Mucosa of rectum (tissue), 2 donors: ENCODE results near the gene VBP1.

Experiments used
- H3K27ac ChIP-seq, 2 donors: one replicate each; pipeline ENCODE4 v1.7.0; 2013; ENCODE audit warnings: inconsistent platforms in 2 of 2, low read depth in 2 of 2, low read length in 2 of 2
- H3K27me3 ChIP-seq, 2 donors: one replicate each; pipeline ENCODE4 v1.7.0; 2013; ENCODE audit warnings: low read length in 2 of 2; ENCODE audit not compliant: control insufficient read depth in 2 of 2, insufficient read depth in 2 of 2
- H3K36me3 ChIP-seq, 2 donors: one replicate each; pipeline ENCODE4 v1.7.0; 2013; ENCODE audit warnings: low read length in 2 of 2; ENCODE audit not compliant: control insufficient read depth in 2 of 2, insufficient read depth in 2 of 2
- H3K4me1 ChIP-seq, 2 donors: one replicate each; pipeline ENCODE4 v1.7.0; 2013; ENCODE audit warnings: low read length in 2 of 2, mild to moderate bottlenecking in 1 of 2; ENCODE audit not compliant: control insufficient read depth in 2 of 2, insufficient read depth in 2 of 2
- H3K4me3 ChIP-seq, 2 donors: one replicate each; pipeline ENCODE4 v1.7.0; 2013; ENCODE audit warnings: low read length in 2 of 2
- H3K9ac ChIP-seq, 2 donors: one replicate each; pipeline ENCODE4 v1.7.0; 2013; ENCODE audit warnings: low read length in 2 of 2, low read depth in 1 of 2, mild to moderate bottlenecking in 1 of 2
- H3K9me3 ChIP-seq, 2 donors: one replicate each; pipeline ENCODE4 v1.7.0; 2013; ENCODE audit warnings: low read length in 2 of 2; ENCODE audit not compliant: control insufficient read depth in 2 of 2
- donor health status: healthy.
- donor health status: Normal muscosa, but diverticular disease.

The VBP1 gene

DNA sequence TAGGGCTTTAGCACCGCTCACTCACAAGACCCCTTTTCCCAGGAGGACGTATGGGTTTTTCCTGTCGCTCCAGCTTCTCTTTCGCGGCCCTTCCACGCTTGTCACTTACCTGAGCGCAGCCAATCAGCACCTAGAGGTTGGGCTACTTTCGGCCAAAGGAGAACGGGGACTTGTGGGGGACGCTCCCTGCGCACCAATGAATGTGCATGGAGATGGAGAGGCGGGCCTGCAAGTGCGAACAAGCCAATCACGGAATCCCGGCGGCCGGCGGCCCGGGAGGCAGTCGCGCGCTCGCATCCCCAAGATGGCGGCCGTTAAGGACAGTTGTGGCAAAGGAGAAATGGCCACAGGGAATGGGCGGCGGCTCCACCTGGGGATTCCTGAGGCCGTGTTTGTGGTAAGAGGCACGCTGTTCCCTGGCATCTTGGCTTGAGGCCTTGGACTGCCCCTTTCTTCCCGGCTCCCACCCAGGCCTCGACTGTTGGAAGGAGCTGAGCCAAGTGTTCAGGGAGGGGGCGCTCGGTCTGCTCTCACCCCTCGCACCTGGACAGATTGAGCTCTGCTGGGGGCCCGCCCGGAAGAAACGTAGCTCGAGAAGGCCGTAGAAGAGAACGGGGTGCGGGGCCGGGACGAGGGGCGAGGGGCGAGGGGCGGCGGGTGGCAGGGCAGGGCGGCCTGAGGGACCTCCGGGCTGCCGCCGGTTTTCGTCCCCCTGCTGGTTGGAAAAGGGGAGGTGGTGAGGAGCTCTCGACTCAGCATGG is at the start of gene VBP1:
Gene VBP1 (plus strand): TSS at position 282 of the 761 bp plus-strand sequence. CDS start 23 bp downstream, at position 305.
- Histone ChIP-seq H3K4me3 (peak within 1 kb of the TSS; percentile 88 to 91), H3K27me3 (no peaks in the 10 kb centered on the region), H3K4me1 (peaks cover 2 to 3% of the 10 kb centered on the region in 2 donors), H3K9me3 (no peaks in the 10 kb centered on the region), H3K27ac (peak within 1 kb of the TSS; percentile 73 to 79), H3K36me3 (peaks cover 0 to 3% of the 10 kb centered on the region in 2 donors), H3K9ac (peak within 1 kb of the TSS; percentile 56 to 69)

- no peak overlapping the region for H3K9ac ChIP-seq
- no peaks in the 10 kb centered on the region for H3K27me3 ChIP-seq
- no peak overlapping the region for H3K4me3 ChIP-seq
- no peaks in the 10 kb centered on the region for H3K9me3 ChIP-seq
- no peaks in the 10 kb centered on the region for H3K4me1 ChIP-seq
- no peaks in the 10 kb centered on the region for H3K36me3 ChIP-seq
- H3K27ac ChIP-seq = no peak overlapping the region
Measured at GRCh38 chrX:155169881-155170280, 46.4 kb upstream of the VBP1 start.

- no peak overlapping the region for H3K27ac ChIP-seq
- no peaks in the 10 kb centered on the region for H3K9me3 ChIP-seq
- H3K4me3 ChIP-seq = no peak overlapping the region
- H3K9ac ChIP-seq = no peak overlapping the region
- no peaks in the 10 kb centered on the region for H3K36me3 ChIP-seq
- H3K4me1 ChIP-seq = no peaks in the 10 kb centered on the region
- H3K27me3 ChIP-seq = no peaks in the 10 kb centered on the region
Measured at GRCh38 chrX:155179346-155179997, 36.8 kb upstream of the VBP1 start.

GRCh38 chrX:155188786-155189185 is 27.5 kb upstream of the VBP1 start:
- Histone ChIP-seq H3K27me3 (no peaks in the 10 kb centered on the region), H3K9ac (no peak overlapping the region), H3K4me1 (no peaks in the 10 kb centered on the region), H3K9me3 (no peaks in the 10 kb centered on the region), H3K36me3 (no peaks in the 10 kb centered on the region), H3K27ac (no peak overlapping the region), H3K4me3 (no peak overlapping the region)

- no peak overlapping the region for H3K27ac ChIP-seq
- H3K4me1 ChIP-seq = no peaks in the 10 kb centered on the region
- H3K4me3 ChIP-seq = no peak overlapping the region
Measured at GRCh38 chrX:155211208-155211607, 5.1 kb upstream of the VBP1 start.

GRCh38 chrX:155213731-155214130 is 2.5 kb upstream of the VBP1 start:
- H3K36me3 ChIP-seq = no peaks in the 10 kb centered on the region
- H3K27ac ChIP-seq = no peak overlapping the region
- H3K27me3 ChIP-seq = no peaks in the 10 kb centered on the region
- H3K9me3 ChIP-seq = no peaks in the 10 kb centered on the region
- H3K4me3 ChIP-seq = no peak overlapping the region
- H3K4me1 ChIP-seq = peaks cover 2 to 3% of the 10 kb centered on the region in 2 donors
- H3K9ac ChIP-seq = no peak overlapping the region

More at GRCh38 chrX:155211208-155211607, 5.1 kb upstream of the VBP1 start:
- Histone ChIP-seq H3K9ac (no peak overlapping the region), H3K27me3 (no peaks in the 10 kb centered on the region), H3K9me3 (no peaks in the 10 kb centered on the region), H3K36me3 (no peaks in the 10 kb centered on the region)

DNA sequence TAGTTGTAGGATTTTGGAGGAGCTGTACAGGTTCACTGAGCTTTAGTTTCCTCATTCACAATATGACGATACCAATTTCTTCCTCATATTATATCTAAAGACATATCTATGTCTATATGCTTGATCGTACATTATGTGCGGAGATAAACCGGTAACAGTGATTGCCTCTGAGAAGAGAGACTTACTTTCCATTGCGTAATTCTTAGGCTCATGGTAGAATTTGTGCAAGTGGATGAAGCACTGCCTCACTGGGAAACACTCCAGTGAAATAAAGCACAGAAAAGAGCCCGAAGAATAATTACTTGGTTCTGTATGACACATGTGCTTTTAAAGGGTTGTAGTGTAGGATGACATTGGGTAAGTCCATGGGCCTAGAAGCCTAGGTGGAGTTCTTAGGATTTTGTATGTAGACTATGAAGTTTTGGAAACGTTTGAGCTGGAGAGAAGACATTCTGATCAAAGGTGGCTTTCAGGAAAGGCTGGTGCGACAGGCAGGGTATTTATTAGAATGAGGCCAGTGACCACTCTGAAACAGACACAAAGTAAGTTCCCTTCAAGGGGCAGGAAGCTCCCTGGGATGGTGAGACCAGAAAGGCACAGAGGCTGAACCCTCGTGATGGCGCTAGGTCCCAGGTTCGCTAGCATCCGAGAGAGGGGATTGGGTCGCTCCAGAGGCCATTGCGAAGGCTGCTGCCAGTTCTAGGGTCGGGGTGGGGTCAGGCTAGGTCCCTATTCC is 649 bp upstream of the VBP1 start:
- Histone ChIP-seq H3K9me3 (no peaks in the 10 kb centered on the region), H3K27ac (peak overlapping the region; percentile 70 to 73), H3K4me3 (peak overlapping the region; percentile 88 to 91), H3K4me1 (peaks cover 2 to 3% of the 10 kb centered on the region in 2 donors), H3K27me3 (no peaks in the 10 kb centered on the region), H3K36me3 (no peaks in the 10 kb centered on the region), H3K9ac (peak overlapping the region; percentile 56 to 57)

DNA sequence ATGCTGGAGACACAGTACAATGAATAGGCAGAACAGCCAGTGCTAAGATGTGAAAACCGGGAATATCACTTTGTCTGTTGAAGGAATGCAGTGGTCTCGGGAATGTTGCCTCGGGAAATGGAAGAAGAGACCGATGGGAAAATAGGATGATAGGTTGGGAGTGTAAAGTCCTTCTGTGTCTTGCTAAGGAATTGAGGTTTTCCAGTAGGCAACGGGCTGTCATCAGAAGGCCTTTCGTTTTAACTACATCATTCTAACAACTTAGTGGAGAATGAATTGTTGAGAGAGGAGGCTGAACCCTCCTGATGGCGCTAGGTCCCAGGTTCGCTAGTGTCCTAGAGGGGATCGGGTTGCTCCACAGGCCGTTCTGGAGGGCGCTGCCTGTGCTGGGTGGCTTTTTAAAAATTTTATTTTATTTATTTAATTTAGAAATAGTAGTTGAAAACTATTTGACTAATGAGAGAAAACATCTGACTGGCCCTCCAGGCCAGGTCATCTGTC is 730 bp downstream of the VBP1 start:
- Histone ChIP-seq H3K9ac (peak overlapping the region; percentile 15 to 69), H3K27me3 (no peaks in the 10 kb centered on the region), H3K27ac (peak overlapping the region in 1 of 2 donors; percentile 79), H3K9me3 (no peaks in the 10 kb centered on the region), H3K36me3 (peaks cover 0 to 3% of the 10 kb centered on the region in 2 donors), H3K4me1 (peaks cover 2 to 3% of the 10 kb centered on the region in 2 donors), H3K4me3 (peak overlapping the region; percentile 88 to 91)

DNA sequence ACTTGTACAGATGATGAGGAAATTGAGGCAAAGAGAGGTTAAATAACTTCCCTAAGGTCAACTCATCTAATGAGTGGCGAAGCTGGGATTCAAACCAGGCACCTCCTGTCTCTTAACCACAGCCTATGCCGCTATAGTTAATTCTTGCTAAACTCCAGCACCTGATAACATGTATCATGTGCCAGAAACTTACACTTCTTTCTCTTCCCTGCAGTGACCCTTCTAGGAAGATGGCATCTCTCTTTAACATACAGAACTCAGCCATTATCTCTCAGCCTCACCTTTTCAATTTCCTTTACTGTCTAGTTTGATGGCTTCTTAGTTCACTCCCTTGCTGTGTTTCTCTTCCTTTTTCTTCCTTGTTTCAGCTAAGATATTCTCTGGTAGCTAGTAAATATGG is 2.5 kb downstream of the VBP1 start:
- H3K9me3 ChIP-seq = no peaks in the 10 kb centered on the region
- peaks cover 2 to 3% of the 10 kb centered on the region in 2 donors for H3K4me1 ChIP-seq
- no peak overlapping the region for H3K27ac ChIP-seq
- H3K27me3 ChIP-seq = no peaks in the 10 kb centered on the region
- no peak overlapping the region for H3K9ac ChIP-seq
- peaks cover 0 to 3% of the 10 kb centered on the region in 2 donors for H3K36me3 ChIP-seq
- H3K4me3 ChIP-seq = no peak overlapping the region

GRCh38 chrX:155221351-155221750 is 5.1 kb downstream of the VBP1 start:
- peaks cover 0 to 4% of the 10 kb centered on the region in 2 donors for H3K36me3 ChIP-seq
- H3K27me3 ChIP-seq = no peaks in the 10 kb centered on the region
- peaks cover 2 to 3% of the 10 kb centered on the region in 2 donors for H3K4me1 ChIP-seq
- H3K9ac ChIP-seq = no peak overlapping the region
- H3K9me3 ChIP-seq = no peaks in the 10 kb centered on the region
- H3K4me3 ChIP-seq = no peak overlapping the region
- no peak overlapping the region for H3K27ac ChIP-seq
